HepG2 (cell line): ENCODE measurements around the gene KLHL40. TPM values are rescaled to one million over a fixed set of nuclear protein-coding genes. Genes with fewer than 3 reads are reported as not detected.
A peak's percentile ranks its signal among the peaks of the same experiment; 100 is the strongest.

ENCODE experiments used
- ATAC-seq: fragments of 200-7000 bp; cut with Tn5 transposase; 3 replicates; pipeline ENCODE4 v1.9.1; 2020; ENCODE audit warnings: mild to moderate bottlenecking, moderate library complexity
- BruUV-seq: library from RNA; stranded (reverse); fragments of 400-500 nt; replicated peaks from 2 replicates; lab custom pipeline; 2021; lab: Mats Ljungman, UMichigan
- CTCF ChIA-PET: fragments of 300-600 bp; formaldehyde crosslinking; extraction: SDS; loops from one replicate; lab custom pipeline; 2021; ENCODE audit warnings: low total read pairs, inconsistent platforms, low intra/inter-chr PET ratio; lab: Yijun Ruan, JAX
- POLR2A ChIA-PET: fragments of 350-600 bp; sonication (Branson Sonifier 250); formaldehyde crosslinking; loops from one replicate; lab custom pipeline; 2020; ENCODE audit warnings: antibody characterized with exemption, inconsistent platforms; lab: Yijun Ruan, JAX
- DNase-seq: peaks from one replicate; pipeline ENCODE4 v3.0.0-alpha.2; 2015; ENCODE audit warnings: low spot score
- FAIRE-seq: peaks from 3 replicates; lab custom pipeline; 2011; peaks lifted over from hg19 to GRCh38; lab: Jason Lieb, UNC
- H2AFZ ChIP-seq: one replicate; pipeline ENCODE4 v1.6.1; 2011; ENCODE audit warnings: low read length, inconsistent platforms
- H3K27ac ChIP-seq: fragments of 300-600 bp; 3 replicates; pipeline ENCODE4 v1.8.0; 2011; ENCODE audit warnings: mixed run types, mild to moderate bottlenecking, mixed read lengths, low read length, inconsistent platforms; ENCODE audit not compliant: insufficient read depth; ENCODE audit errors: extremely low read length
- H3K27me3 ChIP-seq, 2 experiments: fragments of 200-600 bp in 1 of 2; 2 replicates in 1 of 2; 3 replicates in 1 of 2; pipeline versions ENCODE4 v1.6.0 to v1.8.0; 2011; ENCODE audit warnings: low read length in 2 of 2, mild to moderate bottlenecking in 2 of 2, moderate library complexity in 2 of 2, inconsistent platforms in 1 of 2; ENCODE audit not compliant: insufficient read depth in 2 of 2, control insufficient read depth in 1 of 2
- H3K36me3 ChIP-seq, 2 experiments: fragments of 200-600 bp in 1 of 2; replicated peaks in 1 of 2; 2 replicates in 1 of 2; 3 replicates in 1 of 2; pipeline versions ENCODE4 v1.5.1 to v1.8.0; 2011; ENCODE audit warnings: low read length in 2 of 2, inconsistent platforms in 1 of 2; ENCODE audit not compliant: insufficient read depth in 2 of 2, control insufficient read depth in 1 of 2
- H3K4me1 ChIP-seq: 2 replicates; pipeline ENCODE4 v1.5.1; 2012; ENCODE audit warnings: low read length, inconsistent platforms; ENCODE audit not compliant: insufficient read depth
- H3K4me2 ChIP-seq: 2 replicates; pipeline ENCODE4 v1.6.0; 2011; ENCODE audit warnings: low read depth, low read length, inconsistent platforms
- H3K4me3 ChIP-seq, 3 experiments: fragments of 200-600 bp in 1 of 3; sonication (generic), shearing (Covaris generic) in 1 of 3; replicated peaks in 1 of 3; 2 replicates each; pipeline ENCODE4 v1.5.1; 2011 to 2016; ENCODE audit warnings: low read length in 3 of 3, inconsistent platforms in 2 of 3, low read depth in 2 of 3, mild to moderate bottlenecking in 2 of 3, control low read depth in 1 of 3, mixed read lengths in 1 of 3; ENCODE audit not compliant: insufficient read depth in 1 of 3
- H3K79me2 ChIP-seq: one replicate; pipeline ENCODE4 v1.6.1; 2011; ENCODE audit warnings: low read length, inconsistent platforms; ENCODE audit not compliant: insufficient read depth
- H3K9ac ChIP-seq: 2 replicates; pipeline ENCODE4 v1.6.0; 2011; ENCODE audit warnings: mild to moderate bottlenecking, low read depth, low read length, inconsistent platforms; ENCODE audit not compliant: insufficient read depth
- H3K9me3 ChIP-seq: 2 replicates; pipeline ENCODE4 v1.5.1; 2012; ENCODE audit warnings: mild to moderate bottlenecking, low read length
- H4K20me1 ChIP-seq: 2 replicates; pipeline ENCODE4 v1.6.0; 2011; ENCODE audit warnings: inconsistent platforms, mild to moderate bottlenecking, low read length, moderate library complexity; ENCODE audit not compliant: insufficient read depth
- CHCHD3 ChIP-seq: sonication (generic); formaldehyde crosslinking; IDR thresholded peaks from 2 replicates; pipeline ENCODE4 v1.8.0; 2022; ENCODE audit warnings: mild to moderate bottlenecking, missing genetic modification reagents, moderate library complexity
- MZF1 ChIP-seq: sonication (generic); formaldehyde crosslinking; IDR thresholded peaks from 2 replicates; pipeline ENCODE4 v1.8.1; 2023; ENCODE audit warnings: mild to moderate bottlenecking, missing genetic modification reagents, borderline replicate concordance
- ZFP41 ChIP-seq: sonication (generic); formaldehyde crosslinking; IDR thresholded peaks from 2 replicates; pipeline ENCODE4 v1.4.0; 2020; ENCODE audit warnings: mild to moderate bottlenecking, missing genetic modification reagents, borderline replicate concordance
- ZNF496 ChIP-seq: sonication (generic); formaldehyde crosslinking; IDR thresholded peaks from 2 replicates; pipeline ENCODE4 v1.8.1; 2023; ENCODE audit warnings: mild to moderate bottlenecking, moderate library complexity, missing genetic modification reagents; ENCODE audit not compliant: insufficient replicate concordance
- WGBS: methylation state at CpG from one replicate; pipeline ENCODE4 v1.1.6; 2017; ENCODE audit warnings: low lambda C conversion rate; 5-methylcytosine and 5-hydroxymethylcytosine counted together
- in situ Hi-C: cut with HindIII; loops from 2 replicates; pipeline ENCODE4 v1.10.0; 2017; ENCODE audit warnings: low pct_unique_long_range_greater_than_20kb; ENCODE audit not compliant: extremely low pct_ligation_motif_present
- intact Hi-C: fragments of 100-400 bp; cut with micrococcal nuclease; formaldehyde crosslinking; loops from one replicate; pipeline ENCODE4 v1.10.0; 2022; ENCODE audit not compliant: unreplicated experiment
- polyA plus RNA-seq, 8 experiments: library from polyadenylated mRNA; depleted of rRNA in 3 of 8; stranded (reverse) in 7 of 8; unstranded in 1 of 8; fragments of >200 nt; fragmentation: Illumina TruSeq in 4 of 8; extraction: Trizol in 4 of 8; gene quantifications; 2 replicates each; pipeline versions ENCODE4 v1.2.1 to v1.2.3, GENCODE V29; 2011 to 2016; ENCODE audit warnings: low read depth in 4 of 8, missing spikeins in 1 of 8, mixed read lengths in 1 of 8; ENCODE audit not compliant: insufficient read depth in 1 of 8
- total RNA-seq, 5 experiments: library from RNA; depleted of rRNA; stranded (reverse); fragments of >200 nt; fragmentation: Illumina TruSeq; extraction: Trizol; gene quantifications; 2 replicates each; pipeline ENCODE4 v1.2.3, GENCODE V29; 2016; ENCODE audit warnings: low read depth in 1 of 5
- TF ChIP-seq, protein P1 (sequence below): sonication (generic); IDR thresholded peaks from 2 replicates; pipeline ENCODE4 v1.6.1; 2016; ENCODE audit warnings: low read depth, borderline replicate concordance
- TF ChIP-seq, protein P2 (sequence below): sonication (generic); formaldehyde crosslinking; IDR thresholded peaks from 2 replicates; pipeline ENCODE4 v1.5.0; 2020; ENCODE audit warnings: mild to moderate bottlenecking, missing genetic modification reagents
- TF ChIP-seq, protein P3 (sequence below): sonication (generic); formaldehyde crosslinking; IDR thresholded peaks from 2 replicates; pipeline ENCODE4 v1.5.0; 2020; ENCODE audit warnings: missing genetic modification reagents, mild to moderate bottlenecking, borderline replicate concordance
- TF ChIP-seq, protein P4 (sequence below): sonication (generic); formaldehyde crosslinking; IDR thresholded peaks from 2 replicates; pipeline ENCODE4 v1.4.0; 2020; ENCODE audit warnings: missing genetic modification reagents, borderline replicate concordance

Gene KLHL40
- total and polyA plus RNA-seq, 2 of the 13 experiments (the other 11 are each of a cell fraction or from before 2014, with no cell fraction given) = not detected

DNA sequence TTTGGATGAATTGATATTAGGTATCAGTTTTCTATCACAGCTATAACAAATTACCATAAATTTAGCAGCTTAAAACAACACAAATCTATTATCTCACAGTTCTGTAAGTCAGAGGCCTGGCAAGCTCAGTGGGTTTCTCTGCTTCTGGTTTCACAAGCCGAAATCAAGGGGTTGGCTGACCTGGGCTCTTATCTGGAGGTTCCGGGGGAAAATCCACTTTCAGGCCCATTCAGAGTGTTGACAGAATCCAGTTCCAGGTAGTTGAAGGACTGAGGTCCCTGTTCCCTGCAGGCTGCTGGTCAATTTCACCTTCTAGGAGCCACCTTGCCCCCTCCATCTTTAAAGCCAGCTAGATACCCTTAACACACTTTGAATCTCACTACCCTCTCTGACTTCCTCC lies 28.4 kb downstream of the KLHL40 start:
- no TSS peak for BruUV-seq
- Histone ChIP-seq H3K4me1 (peaks cover 13% of the 10 kb centered on the region), H3K9me3 (no peaks in the 10 kb centered on the region), H3K9ac (no peak overlapping the region), H4K20me1 (no peaks in the 10 kb centered on the region), H3K79me2 (no peaks in the 10 kb centered on the region), H3K27me3 (peaks cover 2 to 7% of the 10 kb centered on the region in 2 experiments; a peak in 3 of 5 replicates), H3K4me3 (no peak overlapping the region), H3K4me2 (peak overlapping the region; percentile 36; the same call in 1 of the 2 replicates), H2AFZ (no peak overlapping the region), H3K36me3 (no peaks in the 10 kb centered on the region), H3K27ac (no peak overlapping the region)
- in situ Hi-C loops = no loop called here
- ChIA-PET POLR2A (interaction anchor here (1.1 kb wide), 1 partner anchor 13 kb away, joined by 3 read pairs; no protein-coding TSS in a partner anchor), CTCF (no interaction called here)
- intact Hi-C loops = no loop called here
- no peak for FAIRE-seq
- DNase-seq = no peak
- TF ChIP-seq, protein P1, sequence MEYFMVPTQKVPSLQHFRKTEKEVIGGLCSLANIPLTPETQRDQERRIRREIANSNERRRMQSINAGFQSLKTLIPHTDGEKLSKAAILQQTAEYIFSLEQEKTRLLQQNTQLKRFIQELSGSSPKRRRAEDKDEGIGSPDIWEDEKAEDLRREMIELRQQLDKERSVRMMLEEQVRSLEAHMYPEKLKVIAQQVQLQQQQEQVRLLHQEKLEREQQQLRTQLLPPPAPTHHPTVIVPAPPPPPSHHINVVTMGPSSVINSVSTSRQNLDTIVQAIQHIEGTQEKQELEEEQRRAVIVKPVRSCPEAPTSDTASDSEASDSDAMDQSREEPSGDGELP = no peak
- TF ChIP-seq ZFP41 (CRISPR knock-in tag) = no peak
- TF ChIP-seq, protein P2, sequence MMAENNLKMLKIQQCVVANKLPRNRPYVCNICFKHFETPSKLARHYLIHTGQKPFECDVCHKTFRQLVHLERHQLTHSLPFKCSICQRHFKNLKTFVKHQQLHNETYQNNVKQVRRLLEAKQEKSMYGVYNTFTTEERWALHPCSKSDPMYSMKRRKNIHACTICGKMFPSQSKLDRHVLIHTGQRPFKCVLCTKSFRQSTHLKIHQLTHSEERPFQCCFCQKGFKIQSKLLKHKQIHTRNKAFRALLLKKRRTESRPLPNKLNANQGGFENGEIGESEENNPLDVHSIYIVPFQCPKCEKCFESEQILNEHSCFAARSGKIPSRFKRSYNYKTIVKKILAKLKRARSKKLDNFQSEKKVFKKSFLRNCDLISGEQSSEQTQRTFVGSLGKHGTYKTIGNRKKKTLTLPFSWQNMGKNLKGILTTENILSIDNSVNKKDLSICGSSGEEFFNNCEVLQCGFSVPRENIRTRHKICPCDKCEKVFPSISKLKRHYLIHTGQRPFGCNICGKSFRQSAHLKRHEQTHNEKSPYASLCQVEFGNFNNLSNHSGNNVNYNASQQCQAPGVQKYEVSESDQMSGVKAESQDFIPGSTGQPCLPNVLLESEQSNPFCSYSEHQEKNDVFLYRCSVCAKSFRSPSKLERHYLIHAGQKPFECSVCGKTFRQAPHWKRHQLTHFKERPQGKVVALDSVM (CRISPR knock-in tag) = no peak
- no peak for TF ChIP-seq ZNF496 (CRISPR knock-in tag)
- no peak for TF ChIP-seq MZF1 (CRISPR knock-in tag)
- no peak for TF ChIP-seq CHCHD3 (CRISPR knock-in tag)
- TF ChIP-seq, protein P3, sequence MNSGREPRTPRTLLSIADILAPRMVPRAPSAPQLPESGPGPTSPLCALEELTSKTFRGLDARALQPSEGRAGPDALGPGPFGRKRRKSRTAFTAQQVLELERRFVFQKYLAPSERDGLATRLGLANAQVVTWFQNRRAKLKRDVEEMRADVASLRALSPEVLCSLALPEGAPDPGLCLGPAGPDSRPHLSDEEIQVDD (CRISPR knock-in tag) = no peak
- TF ChIP-seq, protein P4, sequence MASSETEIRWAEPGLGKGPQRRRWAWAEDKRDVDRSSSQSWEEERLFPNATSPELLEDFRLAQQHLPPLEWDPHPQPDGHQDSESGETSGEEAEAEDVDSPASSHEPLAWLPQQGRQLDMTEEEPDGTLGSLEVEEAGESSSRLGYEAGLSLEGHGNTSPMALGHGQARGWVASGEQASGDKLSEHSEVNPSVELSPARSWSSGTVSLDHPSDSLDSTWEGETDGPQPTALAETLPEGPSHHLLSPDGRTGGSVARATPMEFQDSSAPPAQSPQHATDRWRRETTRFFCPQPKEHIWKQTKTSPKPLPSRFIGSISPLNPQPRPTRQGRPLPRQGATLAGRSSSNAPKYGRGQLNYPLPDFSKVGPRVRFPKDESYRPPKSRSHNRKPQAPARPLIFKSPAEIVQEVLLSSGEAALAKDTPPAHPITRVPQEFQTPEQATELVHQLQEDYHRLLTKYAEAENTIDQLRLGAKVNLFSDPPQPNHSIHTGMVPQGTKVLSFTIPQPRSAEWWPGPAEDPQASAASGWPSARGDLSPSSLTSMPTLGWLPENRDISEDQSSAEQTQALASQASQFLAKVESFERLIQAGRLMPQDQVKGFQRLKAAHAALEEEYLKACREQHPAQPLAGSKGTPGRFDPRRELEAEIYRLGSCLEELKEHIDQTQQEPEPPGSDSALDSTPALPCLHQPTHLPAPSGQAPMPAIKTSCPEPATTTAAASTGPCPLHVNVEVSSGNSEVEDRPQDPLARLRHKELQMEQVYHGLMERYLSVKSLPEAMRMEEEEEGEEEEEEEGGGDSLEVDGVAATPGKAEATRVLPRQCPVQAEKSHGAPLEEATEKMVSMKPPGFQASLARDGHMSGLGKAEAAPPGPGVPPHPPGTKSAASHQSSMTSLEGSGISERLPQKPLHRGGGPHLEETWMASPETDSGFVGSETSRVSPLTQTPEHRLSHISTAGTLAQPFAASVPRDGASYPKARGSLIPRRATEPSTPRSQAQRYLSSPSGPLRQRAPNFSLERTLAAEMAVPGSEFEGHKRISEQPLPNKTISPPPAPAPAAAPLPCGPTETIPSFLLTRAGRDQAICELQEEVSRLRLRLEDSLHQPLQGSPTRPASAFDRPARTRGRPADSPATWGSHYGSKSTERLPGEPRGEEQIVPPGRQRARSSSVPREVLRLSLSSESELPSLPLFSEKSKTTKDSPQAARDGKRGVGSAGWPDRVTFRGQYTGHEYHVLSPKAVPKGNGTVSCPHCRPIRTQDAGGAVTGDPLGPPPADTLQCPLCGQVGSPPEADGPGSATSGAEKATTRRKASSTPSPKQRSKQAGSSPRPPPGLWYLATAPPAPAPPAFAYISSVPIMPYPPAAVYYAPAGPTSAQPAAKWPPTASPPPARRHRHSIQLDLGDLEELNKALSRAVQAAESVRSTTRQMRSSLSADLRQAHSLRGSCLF = no peak
- ATAC-seq = no peak
- 13% methylated on average over 2 of the region's 2 CpGs for WGBS
